ENCODE data around the gene EPHB6.

EPHB6 gene

GRCh38 chr7:142879060-142879459 is 24.2 kb downstream of the EPHB6 start:
- no peak overlapping the region for H3K27ac ChIP-seq
- TF ChIP-seq ZFX (IDR thresholded peaks at IDR 0.05; ENCODE audit: borderline replicate concordance) (no peak), CTCF (IDR thresholded peaks at IDR 0.05) (no peak)

DNA sequence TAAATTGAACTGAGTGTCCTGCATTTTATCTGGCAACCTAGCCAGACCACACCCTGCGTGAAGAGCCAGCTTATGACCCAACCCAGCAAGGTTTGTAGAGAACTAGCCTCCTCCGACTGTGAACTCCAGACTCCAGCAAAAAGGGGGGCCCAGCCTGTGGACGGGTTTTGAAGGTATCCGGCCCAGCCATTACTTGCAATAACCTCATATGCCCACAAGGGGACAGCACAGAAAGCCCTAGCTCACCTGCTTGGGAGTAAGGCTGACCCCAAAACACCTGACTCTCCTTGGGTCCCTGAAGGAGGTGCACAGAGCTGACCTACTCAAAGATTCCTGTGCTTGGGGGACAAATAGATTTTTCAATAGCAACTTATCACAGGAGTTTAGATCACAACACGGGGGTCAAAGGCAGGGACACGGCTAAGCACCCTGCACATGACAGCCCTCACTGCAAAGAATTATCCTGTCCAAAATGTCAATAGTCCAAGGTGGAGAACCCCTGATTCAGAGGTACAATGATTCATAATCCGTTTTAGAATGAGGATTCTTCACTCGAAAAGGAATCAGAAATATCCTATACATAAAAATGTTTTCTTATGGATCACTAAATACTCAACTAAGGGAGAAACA is 26.1 kb downstream of the EPHB6 start:
- TF ChIP-seq CTCF (IDR thresholded peaks at IDR 0.05) (peak; percentile 93), ZFX (IDR thresholded peaks at IDR 0.05; ENCODE audit: borderline replicate concordance) (no peak)
- H3K27ac ChIP-seq, result no peak overlapping the region

DNA sequence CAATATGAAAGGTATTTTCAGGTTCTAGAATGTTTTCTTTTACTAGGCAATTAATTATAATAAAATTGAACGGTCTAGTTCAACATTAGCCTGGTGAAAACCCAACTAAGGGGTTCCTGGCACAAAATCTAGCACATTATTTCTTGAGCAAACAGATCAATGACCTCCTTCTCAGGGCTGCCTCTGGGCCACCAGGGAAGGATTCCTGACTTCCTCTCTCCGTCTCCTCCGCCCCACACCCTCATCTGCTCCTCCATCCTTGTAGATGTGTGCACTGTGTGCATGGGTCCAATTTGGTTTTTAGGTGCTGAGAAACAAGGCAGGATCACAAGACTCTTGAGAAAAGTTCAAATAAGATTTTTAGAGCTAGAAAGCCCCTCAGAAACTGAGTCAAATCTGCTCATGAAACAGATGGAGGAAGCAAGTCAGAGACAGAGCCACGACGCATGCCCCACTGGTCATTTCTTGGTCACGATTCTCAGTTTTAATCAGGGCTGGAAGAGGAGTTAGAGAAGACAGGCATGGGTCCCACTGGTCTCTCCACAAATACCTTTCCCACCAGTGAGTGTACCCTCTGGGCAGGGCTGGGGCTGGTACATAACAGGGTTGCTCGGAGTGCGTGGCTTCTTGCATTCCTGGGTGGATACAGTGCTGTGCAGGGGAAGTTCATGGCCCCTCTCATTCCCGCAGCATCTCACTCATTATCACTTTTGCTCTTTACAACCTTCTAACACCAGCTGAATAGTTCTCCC is 26.9 kb downstream of the EPHB6 start:
- TF ChIP-seq ZFX (IDR thresholded peaks at IDR 0.05; ENCODE audit: borderline replicate concordance) (no peak), CTCF (IDR thresholded peaks at IDR 0.05) (no peak)
- H3K27ac ChIP-seq, result no peak overlapping the region

DNA sequence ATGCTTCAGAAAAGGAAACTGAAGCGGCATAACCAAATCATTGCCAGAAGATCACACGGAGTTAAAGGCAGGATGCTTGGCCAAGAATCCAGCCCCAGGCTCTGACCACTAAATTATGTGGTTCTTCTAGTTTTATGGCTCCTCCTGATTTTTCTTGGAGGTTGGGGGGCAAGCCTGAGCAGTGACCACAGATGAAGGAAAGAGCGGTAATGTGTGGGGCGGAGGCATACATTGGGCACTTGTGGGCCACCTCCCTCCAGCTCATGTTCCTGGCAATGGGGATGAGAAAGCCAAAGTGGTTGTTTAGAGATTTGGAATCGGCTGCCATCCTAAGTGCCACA is 27.4 kb downstream of the EPHB6 start:
- TF ChIP-seq ZFX (IDR thresholded peaks at IDR 0.05; ENCODE audit: borderline replicate concordance) (no peak), CTCF (IDR thresholded peaks at IDR 0.05) (no peak)
- H3K27ac ChIP-seq, result no peak overlapping the region

- no peak overlapping the region for H3K27ac ChIP-seq
- TF ChIP-seq CTCF (IDR thresholded peaks at IDR 0.05), result no peak
- TF ChIP-seq ZFX (IDR thresholded peaks at IDR 0.05; ENCODE audit: borderline replicate concordance), result no peak
These were observed 28.3 kb downstream of the EPHB6 start for GRCh38 chr7:142883145-142883544.

DNA sequence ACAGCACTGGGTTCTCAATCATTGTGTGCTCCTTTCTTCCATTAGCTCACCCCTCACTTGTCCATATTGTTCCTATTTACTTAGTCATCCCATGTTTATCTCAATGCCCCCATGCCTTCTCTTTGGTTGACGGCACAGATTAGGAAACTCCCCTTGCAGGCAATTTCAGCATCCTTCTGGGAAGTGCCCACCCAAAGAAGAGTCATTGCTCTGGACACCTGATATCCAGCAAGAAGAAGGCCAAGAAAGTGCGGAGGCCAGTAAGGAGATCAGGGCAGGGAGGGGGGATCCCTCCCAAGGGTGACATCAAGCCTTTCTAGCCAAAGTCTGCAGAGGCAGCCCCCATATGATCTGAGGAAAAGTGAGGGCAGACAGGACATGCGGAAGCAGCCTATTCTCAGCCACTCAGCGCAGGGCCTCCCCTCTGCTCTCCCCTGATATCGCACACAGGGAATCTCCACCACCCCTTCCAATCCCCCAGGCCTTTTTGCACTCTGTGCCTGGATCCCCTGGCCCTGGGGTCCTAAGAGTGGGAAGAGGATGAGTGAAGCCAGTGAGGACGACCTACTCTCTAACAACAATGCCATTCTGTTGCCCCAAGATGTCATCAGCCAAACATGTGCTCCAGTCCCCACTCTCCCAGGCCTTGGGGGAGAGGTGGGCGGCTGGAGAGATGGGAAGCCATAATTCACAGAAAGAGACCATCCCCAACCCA is 28.9 kb downstream of the EPHB6 start:
- no peak overlapping the region for H3K27ac ChIP-seq
- TF ChIP-seq ZFX (IDR thresholded peaks at IDR 0.05; ENCODE audit: borderline replicate concordance) (no peak), CTCF (IDR thresholded peaks at IDR 0.05) (no peak)

GRCh38 chr7:142884286-142884640 is 29.4 kb downstream of the EPHB6 start:
- no peak overlapping the region for H3K27ac ChIP-seq
- no peak for TF ChIP-seq ZFX (IDR thresholded peaks at IDR 0.05; ENCODE audit: borderline replicate concordance)
- TF ChIP-seq CTCF (IDR thresholded peaks at IDR 0.05), result no peak
